ENCODE data around the gene GRXCR2.

DNA sequence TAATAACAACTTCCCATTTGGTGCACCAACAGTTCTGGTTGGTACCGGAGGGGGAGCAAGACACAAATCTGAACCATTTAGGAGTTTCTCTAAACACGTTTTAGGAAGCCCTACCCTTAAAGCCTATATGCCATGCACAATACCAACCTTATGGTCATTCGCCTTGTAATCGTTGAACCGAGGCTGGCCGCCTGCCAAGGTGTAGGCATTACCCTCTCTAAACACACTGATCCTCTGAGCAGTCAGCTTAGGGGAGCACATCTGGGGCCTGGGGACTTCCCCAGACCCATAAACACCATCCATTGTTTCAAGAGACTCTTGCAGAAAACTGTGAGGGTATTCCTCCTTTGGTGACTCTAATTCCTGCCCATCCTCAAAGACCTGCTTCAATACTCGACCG, 328 bp downstream of the GRXCR2 start:
- no peak for TF ChIP-seq YY1 (IDR thresholded peaks at IDR 0.05; ENCODE audit: insufficient read depth, insufficient read length)
- no peak for TF ChIP-seq ZNF274 (IDR thresholded peaks at IDR 0.05; ENCODE audit: low read depth, low read length)
- no peak for TF ChIP-seq SUZ12 (IDR thresholded peaks at IDR 0.05; ENCODE audit: extremely low read depth, insufficient read depth, insufficient read length)

All from NT2/D1 (cell line).